Subcutaneous abdominal adipose tissue (tissue), 5 donors: Measurements from ENCODE around the gene EPB41L1.

ENCODE experiments used
- H3K27ac ChIP-seq: one replicate; pipeline ENCODE4 v1.7.0; 2013; ENCODE audit warnings: low read depth, mild to moderate bottlenecking, inconsistent platforms, low read length, moderate library complexity
- H3K27me3 ChIP-seq, 5 donors: one replicate each; pipeline ENCODE4 v1.7.0; 2013; ENCODE audit warnings: low read length in 5 of 5, inconsistent platforms in 1 of 5; ENCODE audit not compliant: control insufficient read depth in 5 of 5, insufficient read depth in 4 of 5
- H3K36me3 ChIP-seq, 5 donors: one replicate each; pipeline ENCODE4 v1.7.0; 2013; ENCODE audit warnings: low read length in 5 of 5; ENCODE audit not compliant: control insufficient read depth in 5 of 5, insufficient read depth in 5 of 5
- H3K4me1 ChIP-seq, 5 donors: one replicate each; pipeline ENCODE4 v1.7.0; 2013; ENCODE audit warnings: low read length in 5 of 5, mild to moderate bottlenecking in 3 of 5, moderate library complexity in 1 of 5; ENCODE audit not compliant: control insufficient read depth in 5 of 5, insufficient read depth in 5 of 5
- H3K4me3 ChIP-seq, 5 donors: one replicate each; pipeline ENCODE4 v1.7.0; 2013; ENCODE audit warnings: low read length in 5 of 5, low read depth in 1 of 5
- H3K9ac ChIP-seq, 5 donors: one replicate each; pipeline ENCODE4 v1.7.0; 2013; ENCODE audit warnings: low read length in 5 of 5, mild to moderate bottlenecking in 4 of 5, moderate library complexity in 3 of 5
- H3K9me3 ChIP-seq, 5 donors: one replicate each; pipeline ENCODE4 v1.7.0; 2013; ENCODE audit warnings: low read length in 5 of 5; ENCODE audit not compliant: control insufficient read depth in 5 of 5
- donor health status: healthy.
- donor health status: healthy.
- donor health status: healthy.
- donor health status: healthy.
- donor health status: healthy.

EPB41L1 gene

GRCh38 chr20:36269507-36269906 lies 115.0 kb downstream of the EPB41L1 start:
- H3K27ac ChIP-seq, result no peak overlapping the region
- H3K4me3 ChIP-seq, result no peak overlapping the region
- no peaks in the 10 kb centered on the region for H3K36me3 ChIP-seq
- H3K9me3 ChIP-seq, result no peaks in the 10 kb centered on the region
- no peak overlapping the region for H3K9ac ChIP-seq
- H3K4me1 ChIP-seq, result no peaks in the 10 kb centered on the region
- H3K27me3 ChIP-seq, result peaks cover 5 to 16% (median 8%) of the 10 kb centered on the region in 5 donors

GRCh38 chr20:36270744-36271638 lies 116.5 kb downstream of the EPB41L1 start:
- peaks cover 6 to 21% (median 17%) of the 10 kb centered on the region in 5 donors for H3K27me3 ChIP-seq
- no peaks in the 10 kb centered on the region for H3K36me3 ChIP-seq
- H3K27ac ChIP-seq, result no peak overlapping the region
- H3K4me1 ChIP-seq, result no peaks in the 10 kb centered on the region
- H3K4me3 ChIP-seq, result no peak overlapping the region
- H3K9me3 ChIP-seq, result no peaks in the 10 kb centered on the region
- H3K9ac ChIP-seq, result no peak overlapping the region

- Histone ChIP-seq H3K4me3 (no peak overlapping the region), H3K27ac (no peak overlapping the region), H3K4me1 (no peaks in the 10 kb centered on the region), H3K36me3 (no peaks in the 10 kb centered on the region), H3K27me3 (peaks cover 6 to 21% (median 17%) of the 10 kb centered on the region in 5 donors), H3K9ac (no peak overlapping the region), H3K9me3 (no peaks in the 10 kb centered on the region)
These were observed 117.4 kb downstream of the EPB41L1 start for GRCh38 chr20:36271639-36272546.

- peaks cover 6 to 21% (median 17%) of the 10 kb centered on the region in 5 donors for H3K27me3 ChIP-seq
- H3K4me1 ChIP-seq, result no peaks in the 10 kb centered on the region
- H3K36me3 ChIP-seq, result no peaks in the 10 kb centered on the region
- H3K9ac ChIP-seq, result no peak overlapping the region
- H3K9me3 ChIP-seq, result no peaks in the 10 kb centered on the region
- no peak overlapping the region for H3K4me3 ChIP-seq
- no peak overlapping the region for H3K27ac ChIP-seq
These were observed 118.1 kb downstream of the EPB41L1 start for GRCh38 chr20:36272547-36273220.

GRCh38 chr20:36273414-36274180 lies 119.1 kb downstream of the EPB41L1 start:
- no peaks in the 10 kb centered on the region for H3K4me1 ChIP-seq
- H3K36me3 ChIP-seq, result no peaks in the 10 kb centered on the region
- no peak overlapping the region for H3K4me3 ChIP-seq
- no peak overlapping the region for H3K27ac ChIP-seq
- H3K27me3 ChIP-seq, result peaks cover 6 to 21% (median 17%) of the 10 kb centered on the region in 5 donors
- no peak overlapping the region for H3K9ac ChIP-seq
- H3K9me3 ChIP-seq, result no peaks in the 10 kb centered on the region

- no peak overlapping the region for H3K4me3 ChIP-seq
- peaks cover 8 to 21% (median 17%) of the 10 kb centered on the region in 5 donors for H3K27me3 ChIP-seq
These were observed 119.8 kb downstream of the EPB41L1 start for GRCh38 chr20:36274181-36274841.

GRCh38 chr20:36275011-36275410 lies 120.5 kb downstream of the EPB41L1 start:
- Histone ChIP-seq H3K27me3 (peaks cover 9 to 24% (median 17%) of the 10 kb centered on the region in 5 donors), H3K9ac (no peak overlapping the region), H3K27ac (no peak overlapping the region), H3K4me3 (no peak overlapping the region), H3K4me1 (no peaks in the 10 kb centered on the region), H3K36me3 (no peaks in the 10 kb centered on the region), H3K9me3 (peaks cover 0 to 2% (median 0%) of the 10 kb centered on the region in 5 donors)

More at GRCh38 chr20:36274181-36274841, 119.8 kb downstream of the EPB41L1 start:
- Histone ChIP-seq H3K36me3 (no peaks in the 10 kb centered on the region), H3K9ac (no peak overlapping the region), H3K9me3 (no peaks in the 10 kb centered on the region), H3K27ac (no peak overlapping the region), H3K4me1 (no peaks in the 10 kb centered on the region)

- Histone ChIP-seq H3K9me3 (peaks cover 0 to 2% (median 0%) of the 10 kb centered on the region in 5 donors), H3K27me3 (peaks cover 9 to 24% (median 19%) of the 10 kb centered on the region in 5 donors), H3K4me1 (no peaks in the 10 kb centered on the region), H3K4me3 (no peak overlapping the region), H3K36me3 (no peaks in the 10 kb centered on the region), H3K27ac (no peak overlapping the region), H3K9ac (no peak overlapping the region)
These were observed 121.1 kb downstream of the EPB41L1 start for GRCh38 chr20:36275441-36276189.
